Islet of Langerhans (tissue), 1 donor: ENCODE data around the gene ZNF860.
"Not testable (repeated sequence)": the region's sequence is repeated elsewhere in the genome, so short reads cannot be mapped to it uniquely, and the experiment has no call there.

Experiments
- FAIRE-seq: peaks from one replicate; lab custom pipeline; 2011; peaks lifted over from hg19 to GRCh38; lab: Jason Lieb, UNC

The ZNF860 gene

DNA sequence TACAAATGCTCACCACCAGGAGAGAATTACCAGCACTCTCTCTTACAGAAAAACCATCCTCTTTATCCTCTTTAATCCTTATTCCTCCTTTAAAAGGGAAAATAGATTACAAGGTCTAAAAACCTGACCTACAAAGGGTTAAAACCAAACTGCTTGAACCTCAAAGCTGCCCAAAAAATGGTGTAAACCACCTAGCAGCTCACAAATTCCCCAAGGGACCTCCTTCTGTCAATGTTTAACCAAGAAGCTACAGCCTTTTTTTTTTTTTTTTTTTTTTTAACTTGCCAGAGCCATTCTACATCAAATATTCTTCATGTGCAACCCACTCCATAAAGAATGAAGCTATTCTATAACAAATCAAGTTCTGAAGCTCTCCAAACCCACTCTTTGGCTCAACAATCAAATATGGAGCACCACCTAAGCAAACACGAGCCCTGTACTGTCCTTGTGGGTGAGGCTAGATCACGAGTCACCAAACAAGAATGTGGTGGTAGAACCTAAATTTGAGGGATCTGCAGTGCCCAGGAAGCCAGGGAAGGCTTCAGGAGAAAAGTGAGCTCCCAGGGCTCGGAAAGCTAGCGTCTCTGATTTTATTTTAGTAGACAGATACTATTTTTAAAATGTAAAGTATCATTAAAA, 20.6 kb upstream of the ZNF860 start:
- no peak for FAIRE-seq

DNA sequence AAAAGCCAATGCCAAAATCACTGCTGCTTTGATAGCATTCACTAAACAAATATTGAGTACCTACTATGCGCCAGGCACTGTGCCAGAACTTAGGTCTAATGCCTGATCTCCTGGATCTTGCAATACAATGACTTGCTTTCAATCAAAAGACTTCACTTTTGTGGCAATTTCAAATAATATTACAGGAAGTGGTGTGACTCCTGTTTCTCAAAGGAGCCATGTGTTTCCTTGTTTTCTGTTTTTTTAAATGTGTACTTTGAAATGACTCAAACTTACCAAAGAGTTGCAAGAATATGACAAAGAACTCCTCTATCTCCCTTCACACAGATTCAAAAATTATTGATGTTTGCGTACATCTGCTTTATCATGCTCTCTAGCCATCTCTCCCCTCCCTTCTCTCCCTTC, 18.7 kb upstream of the ZNF860 start:
- no peak for FAIRE-seq

DNA sequence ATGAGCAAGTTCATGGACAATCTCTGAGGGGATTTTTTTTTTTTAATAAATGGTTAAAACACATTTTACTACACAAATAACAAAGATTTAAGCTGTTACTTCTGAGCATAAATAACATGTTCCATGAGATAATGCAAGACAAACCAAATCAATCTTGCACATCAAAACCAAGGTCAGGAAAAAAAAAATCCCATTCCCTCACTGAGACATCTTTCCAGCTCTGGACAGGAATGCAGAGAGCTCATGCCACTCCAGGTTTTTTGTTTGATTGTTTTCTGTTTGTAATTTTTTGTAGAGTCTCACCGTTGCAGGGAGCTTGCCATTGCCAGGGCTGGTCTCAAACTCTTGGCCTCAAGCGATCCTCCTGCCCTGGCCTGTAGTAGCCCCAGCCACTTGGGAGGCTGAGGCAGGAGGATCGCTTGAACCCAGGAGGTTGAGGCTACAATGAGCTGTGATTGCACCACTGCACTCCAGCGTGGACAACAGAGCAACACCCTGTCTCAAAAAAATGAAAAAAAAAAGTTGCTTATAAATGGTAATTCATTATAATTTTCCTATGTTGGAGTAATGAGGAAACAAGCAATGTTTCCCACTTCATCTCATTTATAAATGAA, 14.5 kb upstream of the ZNF860 start:
- no peak for FAIRE-seq

DNA sequence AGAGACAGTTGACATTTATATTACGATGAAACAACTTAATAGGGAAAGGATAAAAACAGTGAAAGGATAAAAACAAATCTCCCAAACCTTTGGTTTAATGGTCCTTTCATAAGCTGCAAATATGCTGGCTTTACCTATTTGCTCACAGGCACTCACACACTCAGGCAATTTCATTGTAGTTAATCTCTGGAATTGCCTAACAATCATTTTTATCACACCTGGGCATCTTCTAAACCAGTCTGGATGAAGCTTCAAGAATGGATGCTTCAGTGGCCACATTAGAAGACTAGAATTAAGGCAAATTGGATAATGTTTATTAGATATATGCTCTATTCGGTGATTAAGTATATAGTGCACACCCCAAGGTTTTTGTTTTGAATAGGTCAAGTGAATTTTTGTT, 14.0 kb upstream of the ZNF860 start:
- peak; percentile 30 for FAIRE-seq

DNA sequence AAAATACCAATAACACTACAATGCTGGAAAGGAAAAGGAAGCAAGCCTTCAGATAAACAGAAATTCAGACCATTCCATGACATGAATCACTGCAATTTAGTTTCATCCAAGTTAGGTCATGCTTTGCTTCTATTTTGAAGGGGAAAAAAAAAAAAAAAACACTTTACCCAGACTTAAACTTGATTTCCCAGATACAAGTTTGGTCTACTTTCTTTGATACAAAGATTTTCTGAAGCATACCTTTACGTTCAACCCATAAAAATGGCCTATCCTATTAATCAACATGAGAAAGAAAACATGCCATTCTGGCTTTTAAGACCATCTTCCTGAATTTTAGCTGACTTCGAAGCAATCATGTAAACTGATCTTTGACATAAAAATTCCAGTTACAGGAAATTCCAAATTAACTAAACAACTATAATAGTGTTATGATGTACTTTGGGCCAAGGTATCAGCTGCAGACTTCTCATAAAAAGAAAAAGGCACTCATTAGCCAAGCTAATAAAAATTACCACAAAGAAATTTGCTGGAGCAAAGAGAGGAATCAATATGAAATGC, 13.1 kb upstream of the ZNF860 start:
- peak; percentile 66 for FAIRE-seq

DNA sequence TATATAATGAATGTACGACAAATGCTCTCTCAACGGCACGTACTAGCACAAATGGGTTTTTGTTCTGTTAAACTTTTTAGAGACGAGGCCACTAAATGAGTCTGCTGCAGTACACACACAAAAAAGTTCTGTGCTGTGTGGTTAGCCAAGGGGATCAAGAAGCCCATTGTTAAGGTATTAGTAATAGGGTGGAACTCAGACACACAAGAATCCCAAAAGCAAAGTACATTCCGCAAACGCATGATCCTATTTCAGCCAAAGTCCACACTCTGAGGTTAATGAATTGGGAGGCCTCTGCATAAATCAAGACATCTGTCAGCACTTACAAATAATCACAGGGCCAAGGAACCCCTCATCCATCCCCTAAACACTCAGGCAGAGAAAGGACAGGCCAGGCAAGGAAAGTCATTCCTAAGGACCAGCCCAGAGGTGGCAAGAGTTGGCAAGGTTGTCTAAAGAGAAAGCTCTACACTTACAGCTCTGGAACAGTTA, 12.6 kb upstream of the ZNF860 start:
- no peak for FAIRE-seq

DNA sequence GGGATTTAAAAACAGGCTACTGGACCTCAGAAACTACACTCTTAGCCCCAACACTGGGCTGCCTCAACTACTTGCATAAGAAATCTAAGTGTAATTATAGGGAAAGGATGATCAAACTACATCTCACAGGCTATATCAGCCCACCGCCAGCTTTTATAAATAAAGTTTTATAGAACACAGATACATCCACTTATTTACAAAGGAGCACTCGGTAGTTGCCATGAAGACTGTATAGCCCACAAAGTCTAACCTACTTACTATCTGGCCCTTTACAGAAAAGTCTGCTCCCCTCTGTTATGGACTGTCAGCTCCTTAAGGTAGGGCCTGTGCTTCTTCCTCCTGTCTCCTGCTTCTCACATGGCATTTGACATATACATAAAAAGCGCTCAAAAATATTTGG, 9.9 kb upstream of the ZNF860 start:
- FAIRE-seq: no peak

DNA sequence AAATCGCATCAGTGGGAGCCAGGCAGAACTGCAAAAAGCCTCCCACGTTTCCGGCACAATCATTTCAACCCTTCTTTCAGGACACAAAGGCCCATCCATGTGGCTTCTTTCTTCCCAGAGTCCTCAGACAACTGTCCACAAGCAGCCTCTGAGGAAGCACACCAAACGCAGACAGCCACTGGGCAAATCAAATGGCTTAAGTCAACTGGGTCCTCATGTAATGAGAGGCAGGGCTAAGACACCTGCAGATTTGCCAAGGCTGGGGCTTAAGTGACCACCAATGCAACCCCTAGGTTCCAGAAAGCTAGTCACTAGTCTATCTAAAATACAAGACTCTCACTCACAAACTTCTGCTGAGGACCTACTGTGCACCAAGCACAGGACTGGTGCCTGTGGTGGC, 8.5 kb upstream of the ZNF860 start:
- no peak for FAIRE-seq

DNA sequence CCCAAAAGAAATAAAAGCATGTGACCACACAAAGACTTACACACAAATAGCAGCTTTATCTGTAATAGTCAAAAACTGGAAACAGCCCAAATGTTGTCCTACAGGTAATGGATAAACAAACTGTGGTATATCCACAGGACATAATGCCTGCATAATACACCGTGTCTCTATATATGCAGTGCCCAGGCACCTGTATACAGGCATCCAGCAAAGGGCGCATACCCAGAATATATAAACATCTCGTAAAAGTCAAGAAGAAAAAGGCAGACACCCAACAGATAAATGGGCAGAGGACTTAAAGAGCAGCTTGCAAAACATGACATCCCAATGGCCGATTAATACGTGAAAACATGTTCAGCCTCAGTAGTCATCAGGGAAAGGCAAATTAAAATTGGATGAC, 7.7 kb upstream of the ZNF860 start:
- FAIRE-seq: no peak

DNA sequence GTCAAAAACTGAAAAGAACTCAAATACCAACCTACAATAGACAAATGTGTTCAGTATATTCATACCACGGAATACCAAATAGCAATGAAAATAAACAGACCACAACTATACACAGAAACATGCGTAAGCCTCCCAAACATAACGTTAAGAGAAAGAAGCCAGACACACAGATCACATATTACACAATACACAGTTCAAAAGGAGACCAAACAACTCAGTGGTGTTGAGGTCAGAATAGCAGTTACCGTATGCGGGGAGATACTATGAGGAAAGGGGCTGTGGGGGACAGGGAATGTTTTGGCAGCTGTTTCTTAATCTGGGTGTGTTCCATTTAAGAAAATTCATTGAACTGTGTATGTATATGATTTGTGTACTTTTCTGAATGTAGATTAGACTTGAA, 7.1 kb upstream of the ZNF860 start:
- no peak for FAIRE-seq

DNA sequence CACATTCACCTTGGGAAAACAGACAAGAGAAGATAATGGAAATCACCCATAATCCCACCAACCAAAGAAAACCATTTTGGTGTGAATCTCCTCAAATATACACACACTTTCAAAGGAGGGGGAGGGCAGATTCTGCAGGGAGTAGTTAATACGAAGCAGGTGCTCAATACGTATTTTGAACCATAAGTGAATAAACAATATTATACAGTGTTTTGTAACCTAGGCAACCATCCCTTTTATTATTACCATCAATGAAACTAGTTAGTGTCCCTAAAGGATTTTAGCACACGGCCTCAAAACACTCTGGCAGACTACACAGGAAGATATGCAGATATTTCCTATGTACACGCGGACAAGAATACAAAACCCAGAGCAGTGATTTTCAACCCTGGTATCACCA, 6.6 kb upstream of the ZNF860 start:
- FAIRE-seq: no peak

DNA sequence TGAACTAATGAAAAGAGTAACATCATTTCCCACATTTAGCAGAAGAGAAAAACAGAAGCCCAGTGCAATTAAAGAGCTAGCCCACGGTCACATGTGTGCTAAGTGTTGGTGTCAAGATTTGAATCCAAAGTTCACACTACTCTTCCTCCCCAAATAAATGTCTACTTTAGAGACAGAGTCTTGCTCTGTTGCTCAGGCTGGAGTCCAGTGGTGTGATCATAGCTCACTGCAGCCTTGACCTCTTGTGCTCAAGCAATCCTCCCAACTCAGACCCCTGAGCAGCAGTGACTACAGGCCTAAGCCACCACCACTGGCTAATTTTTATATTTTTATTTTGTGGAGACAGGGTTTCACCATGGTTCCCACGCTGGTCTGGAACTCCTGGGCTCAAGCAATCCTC, 5.2 kb upstream of the ZNF860 start:
- no peak for FAIRE-seq

DNA sequence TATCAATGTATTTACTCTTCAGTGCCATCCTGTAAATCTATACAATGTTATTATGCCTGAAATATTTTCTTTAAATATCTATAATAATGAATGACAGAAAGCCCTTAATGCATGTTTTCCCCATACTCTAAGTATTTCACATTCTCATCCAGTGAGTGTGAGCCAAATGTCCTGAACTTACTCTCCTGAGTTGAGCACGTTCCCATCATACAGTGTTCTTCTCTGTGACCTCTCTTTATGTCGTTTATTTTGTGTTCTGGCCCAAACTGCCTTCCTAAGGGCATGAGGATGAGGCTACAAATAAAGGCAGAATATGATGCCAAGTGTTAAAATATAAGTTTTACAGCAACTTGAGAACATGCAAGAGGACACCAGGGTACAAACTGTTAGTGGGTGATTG, 3.8 kb upstream of the ZNF860 start:
- no peak for FAIRE-seq

DNA sequence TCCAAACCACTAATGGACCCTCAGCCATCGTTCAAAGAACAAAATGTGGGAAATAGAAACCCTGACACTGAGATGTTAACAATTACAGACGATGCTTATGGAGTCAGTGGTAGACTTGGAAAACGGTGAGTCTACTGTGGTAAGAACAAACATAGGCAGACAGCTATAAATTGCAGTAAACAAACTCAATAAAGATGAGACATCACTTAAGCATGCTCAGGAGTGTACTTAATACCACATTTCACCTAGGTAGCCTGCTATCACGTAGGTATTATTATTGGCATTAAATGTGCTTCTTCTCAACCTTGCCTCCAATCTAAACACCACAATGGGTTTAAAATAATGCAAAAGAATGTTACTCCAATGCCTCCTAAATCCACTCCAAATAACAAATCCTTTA, 3.0 kb upstream of the ZNF860 start:
- FAIRE-seq: no peak

DNA sequence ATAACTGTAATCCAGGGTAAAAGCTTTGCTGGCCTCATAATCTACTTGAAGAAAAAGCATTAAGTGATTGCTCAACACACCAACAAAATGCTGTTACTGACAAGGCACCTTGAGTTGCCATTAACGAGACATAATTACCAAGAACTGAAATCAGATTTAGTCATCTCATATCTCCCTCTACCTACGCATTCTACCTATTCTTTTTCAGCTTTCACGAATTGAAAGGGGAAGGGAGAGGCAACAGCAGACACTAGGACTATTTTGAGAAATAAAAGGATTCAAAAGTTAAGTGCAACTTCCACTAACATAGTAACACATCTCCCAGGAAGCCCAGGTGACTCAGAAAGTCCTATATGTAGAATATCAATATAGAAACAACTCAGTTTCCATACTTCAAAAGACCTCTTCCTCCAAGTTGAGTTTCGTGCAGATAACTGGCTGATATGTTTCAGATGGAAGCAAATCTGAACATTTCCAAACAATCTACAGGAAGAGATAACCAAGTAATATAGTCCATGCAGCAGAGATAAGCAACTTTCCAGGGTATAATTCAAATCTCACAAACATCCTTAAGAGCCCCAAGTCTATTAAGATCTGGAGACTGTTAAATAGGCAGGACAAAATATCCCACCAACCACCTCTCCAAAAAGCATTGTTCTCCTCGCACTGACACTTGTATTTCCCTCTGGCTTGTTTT, 2.4 kb upstream of the ZNF860 start:
- no peak for FAIRE-seq

DNA sequence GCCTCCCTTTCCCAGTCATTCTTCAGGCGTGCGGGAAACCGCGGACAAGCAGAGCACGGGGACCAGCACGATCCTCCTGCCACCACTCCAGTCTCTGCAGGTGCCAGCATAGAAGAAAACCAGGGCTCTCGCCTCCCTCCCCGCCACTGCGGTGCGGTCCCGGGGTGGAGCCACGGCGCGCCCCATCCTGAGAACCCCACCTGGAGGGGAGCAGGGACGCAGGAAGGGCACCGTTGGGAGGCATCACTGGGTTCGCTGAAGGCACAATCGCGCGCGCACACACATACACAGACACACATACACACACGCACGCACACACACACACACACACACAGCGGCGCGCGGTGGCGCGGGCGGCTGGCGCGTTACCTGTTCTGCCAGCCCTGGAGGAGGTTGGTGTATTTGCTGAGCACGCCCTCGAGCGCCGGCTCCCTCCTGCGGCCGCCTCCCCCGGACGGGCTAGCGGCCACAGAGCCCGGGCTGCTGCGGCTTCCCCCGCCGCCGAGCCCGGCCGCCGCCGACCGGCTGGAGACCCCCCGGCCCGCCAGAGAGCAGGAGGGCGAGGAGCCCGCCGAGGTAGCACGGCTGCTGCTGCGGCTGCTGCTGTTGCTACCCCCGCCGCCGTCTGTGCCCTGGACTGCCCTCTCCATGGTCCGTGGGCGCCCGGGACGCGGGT, 882 bp upstream of the ZNF860 start:
- no peak for FAIRE-seq

DNA sequence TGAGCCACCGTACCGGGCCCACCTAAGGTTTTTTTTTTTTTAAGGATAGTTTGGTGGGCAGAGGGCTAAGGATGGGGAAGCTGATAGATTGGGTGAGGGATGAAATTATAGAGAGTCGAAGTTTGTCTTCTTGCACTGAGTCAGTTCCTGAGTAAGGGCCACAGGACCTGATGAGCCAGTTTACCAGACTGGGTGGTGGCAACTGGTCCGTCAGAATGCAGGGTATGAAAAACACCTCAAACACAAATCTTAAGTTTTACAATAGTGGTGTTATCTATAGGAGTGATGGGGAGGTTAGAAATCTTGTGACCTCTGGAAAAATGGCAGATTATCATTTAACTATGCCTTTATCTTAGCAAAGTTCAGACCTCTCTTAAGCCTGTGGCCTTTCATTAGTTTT, 2.8 kb downstream of the ZNF860 start:
- no peak for FAIRE-seq

DNA sequence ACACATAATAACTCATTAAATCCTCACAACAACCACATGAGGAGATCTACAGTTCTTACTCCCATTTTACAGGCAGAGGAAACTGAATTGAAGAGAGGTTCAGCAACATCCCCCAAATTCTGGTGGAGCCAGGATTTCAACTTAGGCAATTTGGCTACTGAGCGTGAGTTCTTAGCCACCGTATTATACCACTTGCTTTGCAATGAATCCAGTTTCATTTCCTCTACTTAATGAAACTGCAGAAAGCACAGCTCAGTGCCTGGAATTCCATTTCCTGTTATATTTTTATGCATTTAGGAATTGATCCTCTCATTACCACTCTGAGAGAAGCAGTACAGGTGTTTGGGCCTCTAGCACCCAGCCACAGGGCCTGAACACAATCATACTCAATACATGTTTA, 4.3 kb downstream of the ZNF860 start:
- FAIRE-seq: no peak

DNA sequence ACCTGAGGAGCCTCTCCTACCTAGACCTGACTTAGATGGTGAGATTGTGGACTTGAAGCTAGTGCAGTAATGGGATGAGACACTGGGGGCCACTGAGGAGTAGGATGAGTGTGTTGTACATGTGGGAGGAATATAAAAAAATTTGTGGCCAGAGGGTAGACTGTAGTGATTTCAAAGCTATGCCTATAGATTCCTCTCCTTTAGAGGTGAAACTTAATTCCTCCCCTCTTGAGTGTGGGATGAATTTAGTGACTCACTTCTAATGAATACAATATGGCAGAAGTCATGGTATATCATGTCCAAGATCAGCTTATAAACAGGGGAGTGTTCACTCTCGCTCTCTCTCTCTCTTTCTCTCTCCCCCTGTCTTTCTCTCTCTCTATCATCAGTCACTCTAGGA, 6.7 kb downstream of the ZNF860 start:
- no peak for FAIRE-seq

DNA sequence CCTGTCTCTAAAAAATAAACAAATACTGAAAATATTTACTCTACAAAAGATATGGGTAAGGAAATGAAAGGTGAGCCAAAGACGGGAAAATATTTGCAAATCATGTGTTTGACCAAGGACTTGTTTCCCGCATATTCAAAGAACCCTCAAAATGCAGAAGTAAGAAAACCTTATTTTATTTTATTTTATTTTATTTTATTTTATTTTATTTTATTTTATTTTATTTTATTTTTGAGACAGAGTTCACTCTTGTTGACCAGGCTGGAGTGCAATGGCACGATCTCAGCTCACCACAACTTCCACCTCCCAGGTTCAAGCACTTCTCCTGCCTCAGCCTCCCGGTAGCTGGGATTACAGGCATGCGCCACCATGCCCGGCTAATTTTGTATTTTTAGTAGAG, 11.4 kb downstream of the ZNF860 start:
- not testable (repeated sequence) for FAIRE-seq

DNA sequence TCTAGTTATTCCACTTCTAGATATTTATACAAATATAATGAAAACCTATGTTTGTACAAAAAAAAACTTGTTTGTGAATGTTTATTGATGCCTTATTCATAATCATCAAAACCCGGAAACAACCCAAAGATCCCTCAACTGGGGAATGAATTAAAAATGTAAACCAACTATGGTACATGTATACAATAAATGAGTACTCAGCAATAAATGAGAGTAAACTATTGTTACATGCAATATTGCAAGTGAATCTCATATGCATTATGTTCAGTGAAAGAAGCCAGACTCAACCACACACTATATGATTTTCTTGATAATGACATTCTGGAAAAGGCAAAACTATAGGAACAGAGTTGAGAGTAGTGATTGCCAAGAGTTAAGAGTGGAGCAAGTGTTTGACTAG, 12.3 kb downstream of the ZNF860 start:
- no peak for FAIRE-seq

DNA sequence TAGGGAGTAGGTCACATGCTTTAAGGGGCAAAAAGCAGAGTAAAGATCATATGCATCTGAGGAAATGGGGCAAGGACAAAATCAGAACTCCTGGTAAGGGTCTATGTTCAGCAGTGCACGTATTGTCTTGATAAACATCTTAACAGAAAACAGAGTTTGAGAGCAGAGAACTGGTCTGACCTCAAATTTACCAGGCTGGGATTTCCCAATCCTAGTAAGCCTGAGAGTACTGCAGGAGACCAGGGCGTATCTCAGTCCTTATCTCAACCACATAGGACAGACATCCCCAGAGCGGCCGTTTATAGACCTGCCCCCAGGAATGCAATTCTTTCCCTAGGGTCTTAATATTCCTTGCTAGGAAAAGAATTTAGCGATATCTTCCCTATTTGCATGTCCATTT, 13.5 kb downstream of the ZNF860 start:
- FAIRE-seq: not testable (repeated sequence)

DNA sequence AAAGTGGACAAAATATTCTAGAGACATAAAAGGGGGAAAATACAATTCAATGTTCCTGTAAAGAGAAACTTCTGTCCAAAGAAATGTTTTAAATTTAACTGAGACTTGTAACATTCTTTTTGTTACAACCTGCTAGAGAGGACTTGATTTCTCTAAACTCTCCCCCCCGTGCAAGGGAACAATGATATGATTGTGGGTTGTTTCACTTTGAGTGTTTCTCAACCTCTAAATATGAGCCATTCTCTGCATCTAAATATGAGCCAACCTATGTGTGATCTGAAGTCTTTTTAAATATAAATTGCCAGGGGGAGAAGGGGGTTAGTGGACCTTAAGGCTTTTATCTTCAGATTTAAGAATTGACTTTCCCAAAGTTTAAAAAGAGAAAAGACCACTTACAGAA, 14.6 kb downstream of the ZNF860 start:
- no peak for FAIRE-seq
